ENCODE results near the gene PKP1.

PKP1 gene

GRCh38 chr1:201329286-201329685, 46.0 kb downstream of the PKP1 start:
- DNase-seq (ENCODE audit: low spot score) = no peak
- in situ Hi-C loops (cut with MboI; ENCODE audit: low sequenced_read_pairs, unreplicated experiment) = no loop called here
- TF ChIP-seq CTCF (IDR thresholded peaks at IDR 0.05; ENCODE audit: borderline replicate concordance, control extremely low read depth, extremely low read depth, insufficient read depth, missing control alignments) = no peak

GRCh38 chr1:201329801-201330200, 46.5 kb downstream of the PKP1 start:
- DNase-seq (ENCODE audit: low spot score) = no peak
- TF ChIP-seq CTCF (IDR thresholded peaks at IDR 0.05; ENCODE audit: borderline replicate concordance, control extremely low read depth, extremely low read depth, insufficient read depth, missing control alignments) = no peak
- in situ Hi-C loops (cut with MboI; ENCODE audit: low sequenced_read_pairs, unreplicated experiment) = no loop called here

- in situ Hi-C loops (cut with MboI; ENCODE audit: low sequenced_read_pairs, unreplicated experiment) = no loop called here
- TF ChIP-seq CTCF (IDR thresholded peaks at IDR 0.05; ENCODE audit: borderline replicate concordance, control extremely low read depth, extremely low read depth, insufficient read depth, missing control alignments) = no peak
- no peak for DNase-seq (ENCODE audit: low spot score)
Measured at GRCh38 chr1:201330541-201330940, 47.2 kb downstream of the PKP1 start.

- no peak for TF ChIP-seq CTCF (IDR thresholded peaks at IDR 0.05; ENCODE audit: borderline replicate concordance, control extremely low read depth, extremely low read depth, insufficient read depth, missing control alignments)
- in situ Hi-C loops (cut with MboI; ENCODE audit: low sequenced_read_pairs, unreplicated experiment) = no loop called here
- no peak for DNase-seq (ENCODE audit: low spot score)
Measured at GRCh38 chr1:201331166-201331565, 47.9 kb downstream of the PKP1 start.

- in situ Hi-C loops (cut with MboI; ENCODE audit: low sequenced_read_pairs, unreplicated experiment) = no loop called here
- TF ChIP-seq CTCF (IDR thresholded peaks at IDR 0.05; ENCODE audit: borderline replicate concordance, control extremely low read depth, extremely low read depth, insufficient read depth, missing control alignments) = no peak
- DNase-seq (ENCODE audit: low spot score) = no peak
Measured at GRCh38 chr1:201332021-201332420, 48.7 kb downstream of the PKP1 start.

GRCh38 chr1:201332616-201333335, 49.5 kb downstream of the PKP1 start:
- DNase-seq (ENCODE audit: low spot score) = no peak
- no peak for TF ChIP-seq CTCF (IDR thresholded peaks at IDR 0.05; ENCODE audit: borderline replicate concordance, control extremely low read depth, extremely low read depth, insufficient read depth, missing control alignments)
- in situ Hi-C loops (cut with MboI; ENCODE audit: low sequenced_read_pairs, unreplicated experiment) = no loop called here

All from GM13976 (cell line).